Upper lobe of right lung (tissue), 1 donor: ENCODE measurements around the gene SERPINE3. TPM values are rescaled to one million over a fixed set of nuclear protein-coding genes. Genes with fewer than 3 reads are reported as not detected.

Source experiments
- ATAC-seq: fragments of 200-7000 bp; cut with Tn5 transposase; one replicate; pipeline ENCODE4 v1.9.1; 2020; ENCODE audit warnings: mild to moderate bottlenecking, moderate library complexity
- DNase-seq: peaks from one replicate; pipeline ENCODE4 v3.0.0-alpha.2; 2020
- H3K27ac ChIP-seq: fragments of 200-600 bp; one replicate; pipeline ENCODE4 v1.8.0; 2022
- H3K27me3 ChIP-seq: fragments of 200-600 bp; one replicate; pipeline ENCODE4 v1.8.0; 2022; ENCODE audit warnings: mild to moderate bottlenecking
- H3K36me3 ChIP-seq: fragments of 200-600 bp; one replicate; pipeline ENCODE4 v1.8.0; 2022
- H3K4me1 ChIP-seq: fragments of 200-600 bp; one replicate; pipeline ENCODE4 v1.8.0; 2022
- H3K4me3 ChIP-seq: fragments of 200-600 bp; one replicate; pipeline ENCODE4 v1.8.0; 2022; ENCODE audit warnings: mild to moderate bottlenecking
- H3K9me3 ChIP-seq: fragments of 200-600 bp; one replicate; pipeline ENCODE4 v1.8.0; 2022
- intact Hi-C: fragments of 100-400 bp; cut with DNase I; formaldehyde crosslinking; loops from one replicate; pipeline ENCODE4 v1.11.0; 2022
- total RNA-seq: library from RNA; stranded (reverse); fragmentation: NEBNext Ultra II Directional; extraction: Animal tissue kit (Norgen Biotek cat#: 25700); gene quantifications from one replicate; pipeline ENCODE4 v1.2.1, GENCODE V29; 2021
- TF ChIP-seq, protein P1 (sequence below): fragments of 200-600 bp; IDR thresholded peaks from one replicate; pipeline ENCODE4 v1.8.0; 2022; ENCODE audit warnings: antibody characterized with exemption
- donor health status: DM: no; HTN: yes; CAD: no; lungs with severe emphysema.

Gene SERPINE3
- total RNA-seq, 1 donor from 2014 or later: not detected

DNA sequence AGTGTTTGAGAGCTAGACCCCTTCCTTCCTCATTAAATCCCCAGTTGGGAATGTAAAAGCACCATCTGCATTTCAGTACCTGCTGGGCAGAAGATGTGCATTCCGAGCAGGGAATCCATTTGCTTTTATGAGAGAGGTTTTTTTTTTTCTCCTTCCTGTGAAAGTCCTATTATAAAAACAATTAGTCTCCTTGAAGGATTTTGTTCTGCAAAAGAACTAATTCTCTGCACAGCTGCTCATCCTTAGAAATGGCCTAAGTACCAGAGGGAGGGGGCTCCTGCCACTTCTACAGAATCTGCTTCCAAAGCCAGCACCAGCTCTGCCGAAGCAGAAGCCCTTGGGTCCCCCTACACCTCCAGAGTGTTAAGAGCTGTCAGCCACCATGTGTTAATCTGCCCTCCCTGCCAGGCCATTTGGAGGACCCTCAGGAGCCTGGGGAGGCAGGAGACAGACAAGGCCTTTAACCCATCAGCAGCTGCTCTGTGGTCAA, 36.4 kb upstream of the SERPINE3 start:
- no peak overlapping the region for H3K4me3 ChIP-seq
- no peak overlapping the region for H3K27ac ChIP-seq
- H3K4me1 ChIP-seq: no peaks in the 10 kb centered on the region
- no peaks in the 10 kb centered on the region for H3K36me3 ChIP-seq
- intact Hi-C loops: no loop called here
- TF ChIP-seq, protein P1, sequence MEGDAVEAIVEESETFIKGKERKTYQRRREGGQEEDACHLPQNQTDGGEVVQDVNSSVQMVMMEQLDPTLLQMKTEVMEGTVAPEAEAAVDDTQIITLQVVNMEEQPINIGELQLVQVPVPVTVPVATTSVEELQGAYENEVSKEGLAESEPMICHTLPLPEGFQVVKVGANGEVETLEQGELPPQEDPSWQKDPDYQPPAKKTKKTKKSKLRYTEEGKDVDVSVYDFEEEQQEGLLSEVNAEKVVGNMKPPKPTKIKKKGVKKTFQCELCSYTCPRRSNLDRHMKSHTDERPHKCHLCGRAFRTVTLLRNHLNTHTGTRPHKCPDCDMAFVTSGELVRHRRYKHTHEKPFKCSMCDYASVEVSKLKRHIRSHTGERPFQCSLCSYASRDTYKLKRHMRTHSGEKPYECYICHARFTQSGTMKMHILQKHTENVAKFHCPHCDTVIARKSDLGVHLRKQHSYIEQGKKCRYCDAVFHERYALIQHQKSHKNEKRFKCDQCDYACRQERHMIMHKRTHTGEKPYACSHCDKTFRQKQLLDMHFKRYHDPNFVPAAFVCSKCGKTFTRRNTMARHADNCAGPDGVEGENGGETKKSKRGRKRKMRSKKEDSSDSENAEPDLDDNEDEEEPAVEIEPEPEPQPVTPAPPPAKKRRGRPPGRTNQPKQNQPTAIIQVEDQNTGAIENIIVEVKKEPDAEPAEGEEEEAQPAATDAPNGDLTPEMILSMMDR: no peak
- ATAC-seq (no peak), DNase-seq (no peak)
- no peaks in the 10 kb centered on the region for H3K27me3 ChIP-seq
- no peaks in the 10 kb centered on the region for H3K9me3 ChIP-seq

- TF ChIP-seq, protein P1: no peak
- Histone ChIP-seq H3K36me3 (no peaks in the 10 kb centered on the region), H3K27me3 (no peaks in the 10 kb centered on the region), H3K4me1 (no peaks in the 10 kb centered on the region), H3K27ac (no peak overlapping the region), H3K4me3 (no peak overlapping the region), H3K9me3 (no peaks in the 10 kb centered on the region)
- DNase-seq (no peak), ATAC-seq (no peak)
- intact Hi-C loops: no loop called here
Observed at GRCh38 chr13:51303882-51304281, 35.6 kb upstream of the SERPINE3 start.

- TF ChIP-seq, protein P1: no peak
Observed at GRCh38 chr13:51305271-51305967, 34.1 kb upstream of the SERPINE3 start.

DNA sequence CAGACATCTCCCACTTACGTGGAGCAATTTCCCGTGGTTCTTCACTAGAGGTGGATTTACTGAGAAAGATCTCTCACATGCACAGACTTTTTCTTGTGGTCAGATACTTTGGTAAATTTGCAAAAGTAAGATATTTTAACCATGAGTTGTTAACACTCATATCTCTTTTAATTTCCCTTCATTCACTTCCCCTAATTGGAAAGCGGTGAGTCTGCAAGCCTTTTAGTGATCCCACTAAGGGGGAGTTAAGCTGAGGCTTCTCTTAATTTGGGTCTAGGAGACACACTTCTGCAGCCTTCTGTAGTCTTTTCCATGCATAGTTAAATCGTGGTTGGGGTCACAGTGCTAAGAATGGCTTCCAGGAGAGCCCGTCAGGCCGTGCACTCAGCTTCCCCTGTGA, 30.7 kb upstream of the SERPINE3 start:
- TF ChIP-seq, protein P1: no peak
- intact Hi-C loops: no loop called here
- no peaks in the 10 kb centered on the region for H3K27me3 ChIP-seq
- no peak overlapping the region for H3K4me3 ChIP-seq
- H3K36me3 ChIP-seq: no peaks in the 10 kb centered on the region
- ATAC-seq (no peak), DNase-seq (no peak)
- no peaks in the 10 kb centered on the region for H3K4me1 ChIP-seq
- H3K9me3 ChIP-seq: no peaks in the 10 kb centered on the region
- H3K27ac ChIP-seq: no peak overlapping the region

More at GRCh38 chr13:51305271-51305967, 34.1 kb upstream of the SERPINE3 start:
- Histone ChIP-seq H3K4me3 (no peak overlapping the region), H3K27ac (no peak overlapping the region), H3K27me3 (no peaks in the 10 kb centered on the region), H3K4me1 (no peaks in the 10 kb centered on the region), H3K36me3 (no peaks in the 10 kb centered on the region), H3K9me3 (no peaks in the 10 kb centered on the region)
- no peak for ATAC-seq
- no peak for DNase-seq
- intact Hi-C loops: no loop called here

- Histone ChIP-seq H3K27me3 (no peaks in the 10 kb centered on the region), H3K27ac (no peak overlapping the region), H3K4me3 (no peak overlapping the region), H3K36me3 (no peaks in the 10 kb centered on the region), H3K4me1 (no peaks in the 10 kb centered on the region), H3K9me3 (no peaks in the 10 kb centered on the region)
- DNase-seq: no peak
- intact Hi-C loops: no loop called here
- TF ChIP-seq, protein P1: no peak
- no peak for ATAC-seq
Observed at GRCh38 chr13:51311231-51311630, 28.3 kb upstream of the SERPINE3 start.
